K562 (cell line): ENCODE data around the gene PRKAG2. TPM values are rescaled to one million over a fixed set of nuclear protein-coding genes. Genes with fewer than 3 reads are reported as not detected.
A peak's percentile ranks its signal among the peaks of the same experiment; 100 is the strongest.

Experiments used
- ATAC-seq: fragments of 200-7000 bp; cut with Tn5 transposase; 3 replicates; pipeline ENCODE4 v1.9.1; 2020; ENCODE audit warnings: moderate library complexity
- BruUV-seq: library from RNA; stranded (reverse); fragments of 400-500 nt; replicated peaks from 2 replicates; lab custom pipeline; 2021; lab: Mats Ljungman, UMichigan
- CTCF ChIA-PET: fragments of 300-600 bp; formaldehyde crosslinking; extraction: SDS; loops from one replicate; lab custom pipeline; 2021; ENCODE audit warnings: low intra/inter-chr PET ratio; lab: Yijun Ruan, JAX
- POLR2A ChIA-PET: fragments of 300-600, 350-650 bp; sonication (Branson Sonifier 250); formaldehyde crosslinking; extraction: SDS; loops from one replicate; lab custom pipeline; 2021; ENCODE audit warnings: antibody characterized with exemption, inconsistent platforms; lab: Yijun Ruan, JAX
- DNase-seq, 4 experiments: peaks; one replicate each; pipeline versions ENCODE4 v3.0.0 to v3.0.0-alpha.2; 2011 to 2018; ENCODE audit warnings: low spot score in 3 of 4, mixed read lengths in 3 of 4; ENCODE audit errors: extremely low read depth in 1 of 4
- FAIRE-seq: peaks from 2 replicates; lab custom pipeline; 2011; peaks lifted over from hg19 to GRCh38; lab: Jason Lieb, UNC
- H2AFZ ChIP-seq: 2 replicates; pipeline ENCODE4 v1.6.0; 2011; ENCODE audit warnings: low read depth, low read length, control low read depth, inconsistent platforms
- H3K27ac ChIP-seq: fragments of 200-600 bp; 3 replicates; pipeline ENCODE4 v1.8.0; 2011; ENCODE audit warnings: low read depth, mild to moderate bottlenecking, control low read depth, inconsistent platforms, low read length, moderate library complexity, mixed read lengths; ENCODE audit errors: extremely low read depth
- H3K27me3 ChIP-seq, 2 experiments: fragments of 300-600 bp in 1 of 2; 2 replicates in 1 of 2; 3 replicates in 1 of 2; pipeline versions ENCODE4 v1.6.0 to v1.8.0; 2011; ENCODE audit warnings: inconsistent platforms in 2 of 2, low read length in 2 of 2, mild to moderate bottlenecking in 1 of 2, mixed read lengths in 1 of 2, moderate library complexity in 1 of 2; ENCODE audit not compliant: control insufficient read depth in 2 of 2, insufficient read depth in 2 of 2
- H3K36me3 ChIP-seq: fragments of 300-600 bp; 3 replicates; pipeline ENCODE4 v1.8.0; 2011; ENCODE audit warnings: mild to moderate bottlenecking, low read length, inconsistent platforms; ENCODE audit not compliant: control insufficient read depth, insufficient read depth
- H3K4me1 ChIP-seq, 2 experiments: fragments of 200-600 bp in 1 of 2; replicated peaks in 1 of 2; 2 replicates in 1 of 2; 3 replicates in 1 of 2; pipeline versions ENCODE4 v1.5.1 to v1.8.0; 2011; ENCODE audit warnings: inconsistent platforms in 2 of 2, low read length in 2 of 2, mild to moderate bottlenecking in 1 of 2, mixed read lengths in 1 of 2, moderate library complexity in 1 of 2; ENCODE audit not compliant: control insufficient read depth in 2 of 2, insufficient read depth in 2 of 2
- H3K4me2 ChIP-seq: 2 replicates; pipeline ENCODE4 v1.6.1; 2011; ENCODE audit warnings: low read length, control low read depth, inconsistent platforms, mixed read lengths; ENCODE audit not compliant: insufficient read depth
- H3K4me3 ChIP-seq: fragments of 200-600 bp; sonication (generic), shearing (Covaris generic); 2 replicates; pipeline ENCODE4 v1.5.1; 2016; ENCODE audit warnings: control low read depth, inconsistent platforms
- H3K79me2 ChIP-seq: fragments of 200-600 bp; 3 replicates; pipeline ENCODE4 v1.8.0; 2011; ENCODE audit warnings: low read length, inconsistent platforms; ENCODE audit not compliant: control insufficient read depth, insufficient read depth
- H3K9ac ChIP-seq, 2 experiments: 2 replicates each; pipeline versions ENCODE4 v1.6.0 to v1.6.1; 2011; ENCODE audit warnings: low read depth in 2 of 2, low read length in 2 of 2, control low read depth in 1 of 2, inconsistent platforms in 1 of 2, mild to moderate bottlenecking in 1 of 2, mixed read lengths in 1 of 2; ENCODE audit not compliant: insufficient read depth in 1 of 2
- H3K9me1 ChIP-seq: one replicate; pipeline ENCODE4 v1.6.0; 2011; ENCODE audit warnings: inconsistent platforms, mild to moderate bottlenecking, low read length, moderate library complexity; ENCODE audit not compliant: control insufficient read depth, insufficient read depth
- H3K9me3 ChIP-seq: replicated peaks from 2 replicates; pipeline ENCODE4 v1.5.1; 2011; ENCODE audit warnings: low read depth, low read length, inconsistent platforms; ENCODE audit not compliant: control insufficient read depth, insufficient read depth
- H4K20me1 ChIP-seq: replicated peaks from 2 replicates; pipeline ENCODE4 v1.6.1; 2011; ENCODE audit warnings: low read length, inconsistent platforms, mixed read lengths; ENCODE audit not compliant: control insufficient read depth, insufficient read depth
- FOXA1 ChIP-seq: fragments of 450-650 bp; IDR thresholded peaks from 2 replicates; pipeline ENCODE4 v1.6.1; 2016; ENCODE audit warnings: mild to moderate bottlenecking, borderline replicate concordance
- whole genome bisulfite sequencing: fragments of 100-300 bp; shearing (Covaris generic); methylation state at CpG from one replicate; pipeline ENCODE4 v1.1.6; 2016; ENCODE audit warnings: low coverage, mixed read lengths; ENCODE audit not compliant: insufficient coverage; ENCODE audit errors: missing lambda C conversion rate; 5-methylcytosine and 5-hydroxymethylcytosine counted together
- in situ Hi-C: fragments of 300-500 bp; cut with MboI; formaldehyde crosslinking; loops from 4 replicates; pipeline ENCODE4 v1.15.0; 2018; ENCODE audit warnings: inconsistent platforms, mixed read lengths
- intact Hi-C: fragments of 100-400 bp; cut with micrococcal nuclease; formaldehyde crosslinking; loops from 2 replicates; pipeline ENCODE4 v1.14.2; 2022
- polyA plus RNA-seq, 8 experiments: library from polyadenylated mRNA; depleted of rRNA in 4 of 8; stranded (reverse) in 5 of 8; unstranded in 3 of 8; fragments of >200 nt; fragmentation: Nextera tagmentation in 2 of 8; fragmentation: Illumina TruSeq in 1 of 8; extraction: Ambion mirVana in 2 of 8; extraction: Trizol in 1 of 8; gene quantifications; 2 replicates each; pipeline versions ENCODE4 v1.2.1 to v1.2.3, GENCODE V29; 2011 to 2014; ENCODE audit warnings: inconsistent platforms in 1 of 8, missing spikeins in 1 of 8
- total RNA-seq, 7 experiments: library from RNA; depleted of rRNA in 6 of 7; stranded (reverse); fragments of >200 nt in 6 of 7; fragmentation: Illumina TruSeq in 2 of 7; extraction: Trizol in 2 of 7; gene quantifications; 2 replicates each; pipeline versions ENCODE4 v1.2.1 to v1.2.3, GENCODE V29; 2011 to 2021; ENCODE audit warnings: low replicate concordance in 1 of 7
- TF ChIP-seq, protein P1 (sequence below): fragments of 450-650 bp; formaldehyde crosslinking; IDR thresholded peaks from 2 replicates; pipeline ENCODE4 v1.4.0; 2020; ENCODE audit warnings: mild to moderate bottlenecking, mixed read lengths
- TF ChIP-seq, protein P2 (sequence below): conservative IDR thresholded peaks from 2 replicates; pipeline ENCODE4 v1.6.1; 2011; ENCODE audit warnings: low read depth, mild to moderate bottlenecking, low read length; ENCODE audit not compliant: control insufficient read depth

The PRKAG2 gene
- total and polyA plus RNA-seq, 9 of the 15 experiments (the other 6 are each of a cell fraction or from before 2014, with no cell fraction given): 0.99 to 5.6 (median 3.3) TPM

DNA sequence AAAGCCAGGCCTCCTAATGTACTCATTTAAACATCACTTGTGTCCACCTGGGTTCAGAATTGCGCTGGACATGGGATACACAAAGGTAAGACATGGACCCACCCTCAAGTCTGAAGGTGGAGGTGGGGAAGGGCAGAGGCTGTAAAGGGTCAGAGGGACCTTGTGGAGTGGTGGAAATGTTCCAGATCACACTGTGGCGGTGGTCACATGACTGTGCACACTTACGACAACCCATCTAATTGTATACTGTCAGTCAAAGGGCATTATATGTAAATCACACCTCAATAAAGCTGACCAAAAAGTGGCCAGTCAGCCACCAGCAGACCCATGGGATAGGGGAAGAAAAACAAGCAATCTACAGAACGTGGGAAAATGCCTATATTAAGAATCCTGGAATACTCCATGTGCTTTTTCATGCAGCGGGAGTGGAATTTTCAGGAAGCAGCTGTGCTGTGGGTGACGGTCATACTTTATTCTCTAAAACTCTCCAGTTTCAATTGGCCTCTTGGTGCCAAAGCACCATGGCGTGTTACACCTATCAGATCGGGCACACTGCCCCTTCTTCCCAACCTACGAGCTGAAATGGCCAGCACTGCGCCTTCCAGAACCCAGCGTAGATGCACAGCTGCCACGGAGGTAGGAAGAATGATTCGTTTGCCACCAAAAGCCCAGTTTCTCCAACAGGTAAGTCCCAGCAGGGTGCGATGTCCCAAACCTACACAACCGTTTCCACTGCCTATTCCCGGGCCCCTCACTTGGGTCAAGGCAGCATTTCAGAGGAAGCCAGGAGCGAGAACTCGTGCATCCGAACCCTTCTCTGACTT lies 69.8 kb downstream of the PRKAG2 start:
- ATAC-seq: no peak
- DNase-seq: no peak
- no peak overlapping the region for H3K9ac ChIP-seq
- ChIA-PET POLR2A (no interaction called here), CTCF (no interaction called here)
- H3K27me3 ChIP-seq: peaks cover 72 to 84% of the 10 kb centered on the region in 2 experiments
- H3K9me1 ChIP-seq: no peaks in the 10 kb centered on the region
- H3K36me3 ChIP-seq: no peaks in the 10 kb centered on the region
- H3K9me3 ChIP-seq: no peaks in the 10 kb centered on the region
- H3K4me1 ChIP-seq: peaks cover 0 to 3% of the 10 kb centered on the region in 2 experiments; a peak in 1 of 5 replicates
- H2AFZ ChIP-seq: no peak overlapping the region
- in situ Hi-C loops: no loop called here
- under 1% methylated on average over 19 of the region's 19 CpGs for WGBS
- H4K20me1 ChIP-seq: 0 out of 2 replicates have a peak, but pooled peaks cover 15% of the 10 kb centered on the region
- TF ChIP-seq, protein P1, sequence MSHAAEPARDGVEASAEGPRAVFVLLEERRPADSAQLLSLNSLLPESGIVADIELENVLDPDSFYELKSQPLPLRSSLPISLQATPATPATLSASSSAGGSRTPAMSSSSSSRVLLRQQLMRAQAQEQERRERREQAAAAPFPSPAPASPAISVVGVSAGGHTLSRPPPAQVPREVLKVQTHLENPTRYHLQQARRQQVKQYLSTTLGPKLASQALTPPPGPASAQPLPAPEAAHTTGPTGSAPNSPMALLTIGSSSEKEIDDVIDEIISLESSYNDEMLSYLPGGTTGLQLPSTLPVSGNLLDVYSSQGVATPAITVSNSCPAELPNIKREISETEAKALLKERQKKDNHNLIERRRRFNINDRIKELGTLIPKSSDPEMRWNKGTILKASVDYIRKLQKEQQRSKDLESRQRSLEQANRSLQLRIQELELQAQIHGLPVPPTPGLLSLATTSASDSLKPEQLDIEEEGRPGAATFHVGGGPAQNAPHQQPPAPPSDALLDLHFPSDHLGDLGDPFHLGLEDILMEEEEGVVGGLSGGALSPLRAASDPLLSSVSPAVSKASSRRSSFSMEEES (CRISPR knock-in tag): peak; percentile 62
- no peak for TF ChIP-seq FOXA1
- TF ChIP-seq, protein P2, sequence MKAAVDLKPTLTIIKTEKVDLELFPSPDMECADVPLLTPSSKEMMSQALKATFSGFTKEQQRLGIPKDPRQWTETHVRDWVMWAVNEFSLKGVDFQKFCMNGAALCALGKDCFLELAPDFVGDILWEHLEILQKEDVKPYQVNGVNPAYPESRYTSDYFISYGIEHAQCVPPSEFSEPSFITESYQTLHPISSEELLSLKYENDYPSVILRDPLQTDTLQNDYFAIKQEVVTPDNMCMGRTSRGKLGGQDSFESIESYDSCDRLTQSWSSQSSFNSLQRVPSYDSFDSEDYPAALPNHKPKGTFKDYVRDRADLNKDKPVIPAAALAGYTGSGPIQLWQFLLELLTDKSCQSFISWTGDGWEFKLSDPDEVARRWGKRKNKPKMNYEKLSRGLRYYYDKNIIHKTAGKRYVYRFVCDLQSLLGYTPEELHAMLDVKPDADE: no peak
- no peaks in the 10 kb centered on the region for H3K79me2 ChIP-seq
- intact Hi-C loops: no loop called here
- no peak overlapping the region for H3K4me2 ChIP-seq
- BruUV-seq: no TSS peak
- H3K4me3 ChIP-seq: no peak overlapping the region
- no peak for FAIRE-seq
- no peak overlapping the region for H3K27ac ChIP-seq
